Kidney capillary endothelial cell (primary cell): ENCODE results near the gene IL9R.
"Not testable (repeated sequence)": the region's sequence is repeated elsewhere in the genome, so short reads cannot be mapped to it uniquely, and the experiment has no call there.

Experiments
- DNase-seq: peaks from one replicate; pipeline ENCODE4 v3.0.0-alpha.2; 2018; ENCODE audit warnings: low spot score

The IL9R gene

GRCh38 chrX:155998761-155999510, 1.4 kb downstream of the IL9R start:
- DNase-seq, result no peak

- DNase-seq, result not testable (repeated sequence)
Observed at GRCh38 chrX:155999751-156000150, 2.3 kb downstream of the IL9R start.

DNA sequence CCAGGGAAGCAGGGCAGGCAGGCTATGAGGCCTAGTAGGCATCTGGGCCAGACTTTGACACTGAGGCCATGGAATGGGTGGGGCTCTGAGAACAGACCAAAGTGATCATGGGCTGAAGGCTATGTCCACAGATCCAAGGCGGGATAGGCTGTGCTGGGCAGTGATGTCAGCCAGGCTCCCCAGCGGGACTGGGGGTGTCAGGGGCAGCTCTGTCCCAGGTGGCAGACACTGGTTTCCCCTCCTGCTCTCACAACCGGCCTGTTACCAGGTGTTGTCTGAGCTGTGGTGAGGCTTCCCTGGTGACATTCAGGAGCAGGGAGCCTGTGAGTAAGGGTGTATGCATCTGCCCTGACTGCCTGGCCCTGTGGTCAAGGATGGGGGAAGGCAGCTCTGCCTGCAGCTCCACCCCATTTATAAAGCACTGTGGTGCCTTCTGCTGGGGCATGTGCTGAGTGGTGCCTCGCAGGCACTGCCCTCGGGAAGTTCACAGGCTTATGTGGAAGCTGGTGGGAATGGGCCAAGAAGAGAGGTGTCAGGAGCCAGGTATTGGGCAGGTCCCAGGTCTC, 2.9 kb downstream of the IL9R start:
- DNase-seq, result no peak

GRCh38 chrX:156001001-156001666, 3.6 kb downstream of the IL9R start:
- DNase-seq, result no peak

GRCh38 chrX:156001667-156002021, 4.1 kb downstream of the IL9R start:
- DNase-seq, result no peak

DNA sequence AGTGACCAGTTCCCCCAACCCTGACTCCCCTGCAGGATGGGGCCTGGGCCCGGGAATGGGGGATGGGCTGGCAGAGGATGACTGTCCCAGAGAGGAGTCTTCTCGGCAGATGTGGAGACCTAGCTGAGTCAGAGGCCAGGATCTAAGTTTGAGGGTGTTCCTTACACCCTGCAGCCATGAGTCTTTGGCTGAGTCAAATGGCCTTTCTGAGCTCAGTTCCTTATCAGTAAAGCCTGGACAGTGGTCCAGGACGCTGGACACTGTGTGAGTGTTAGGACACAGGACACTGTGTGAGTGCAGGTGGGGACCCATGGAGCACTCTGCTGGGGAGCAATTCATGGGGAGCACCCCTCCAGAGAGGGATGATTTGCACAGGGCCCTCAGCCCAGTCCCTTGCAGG, 5.0 kb downstream of the IL9R start:
- DNase-seq, result no peak

GRCh38 chrX:156003486-156004185, 6.1 kb downstream of the IL9R start:
- no peak for DNase-seq

- DNase-seq, result no peak
Observed at GRCh38 chrX:156004256-156004655, 6.8 kb downstream of the IL9R start.

DNA sequence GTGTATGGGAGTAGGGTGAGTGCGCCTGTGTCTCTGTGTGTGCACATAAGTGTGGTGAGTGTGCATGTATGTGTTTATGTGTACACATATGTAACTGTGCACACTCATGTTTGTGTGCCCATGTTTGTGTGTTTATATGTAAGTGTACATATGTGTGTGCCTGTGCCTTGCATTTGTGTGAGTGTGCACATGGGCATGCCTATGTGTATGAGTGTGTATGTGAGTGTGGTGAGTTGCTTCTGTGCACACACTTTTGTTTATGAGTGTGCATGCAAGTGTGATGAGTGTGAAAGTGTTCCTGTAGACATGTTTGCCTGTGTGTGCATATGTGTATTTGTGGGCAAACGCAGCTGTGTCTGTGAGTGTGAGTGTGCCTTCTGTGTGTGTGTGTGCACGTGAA, 7.2 kb downstream of the IL9R start:
- DNase-seq, result no peak

DNA sequence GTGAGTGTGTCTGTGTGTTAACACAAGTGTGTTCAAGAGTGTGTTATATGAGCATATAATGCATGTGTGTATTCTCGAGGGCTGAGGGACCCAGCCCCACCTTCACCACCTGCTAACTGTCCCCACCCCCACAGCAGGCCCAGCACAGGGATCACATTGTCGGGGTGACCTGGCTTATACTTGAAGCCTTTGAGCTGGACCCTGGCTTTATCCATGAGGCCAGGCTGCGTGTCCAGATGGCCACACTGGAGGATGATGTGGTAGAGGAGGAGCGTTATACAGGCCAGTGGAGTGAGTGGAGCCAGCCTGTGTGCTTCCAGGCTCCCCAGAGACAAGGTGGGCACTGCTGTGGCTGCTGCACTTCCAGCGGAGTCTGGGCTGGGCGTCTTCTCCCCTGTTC, 7.6 kb downstream of the IL9R start:
- no peak for DNase-seq

- DNase-seq, result not testable (repeated sequence)
Observed at GRCh38 chrX:156006468-156006867, 9.0 kb downstream of the IL9R start.

- DNase-seq, result not testable (repeated sequence)
Observed at GRCh38 chrX:156008379-156008778, 10.9 kb downstream of the IL9R start.

- no peak for DNase-seq
Observed at GRCh38 chrX:156008915-156009314, 11.4 kb downstream of the IL9R start.

DNA sequence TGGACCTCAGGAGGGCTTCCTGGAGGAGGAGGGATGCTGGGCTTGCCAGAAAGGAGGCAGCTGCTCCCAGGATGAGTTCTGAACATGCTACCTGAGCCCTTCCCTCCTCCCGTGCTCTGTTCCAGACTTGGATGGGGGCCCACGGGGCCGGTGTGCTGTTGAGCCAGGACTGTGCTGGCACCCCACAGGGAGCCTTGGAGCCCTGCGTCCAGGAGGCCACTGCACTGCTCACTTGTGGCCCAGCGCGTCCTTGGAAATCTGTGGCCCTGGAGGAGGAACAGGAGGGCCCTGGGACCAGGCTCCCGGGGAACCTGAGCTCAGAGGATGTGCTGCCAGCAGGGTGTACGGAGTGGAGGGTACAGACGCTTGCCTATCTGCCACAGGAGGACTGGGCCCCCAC, 12.2 kb downstream of the IL9R start:
- DNase-seq, result not testable (repeated sequence)

DNA sequence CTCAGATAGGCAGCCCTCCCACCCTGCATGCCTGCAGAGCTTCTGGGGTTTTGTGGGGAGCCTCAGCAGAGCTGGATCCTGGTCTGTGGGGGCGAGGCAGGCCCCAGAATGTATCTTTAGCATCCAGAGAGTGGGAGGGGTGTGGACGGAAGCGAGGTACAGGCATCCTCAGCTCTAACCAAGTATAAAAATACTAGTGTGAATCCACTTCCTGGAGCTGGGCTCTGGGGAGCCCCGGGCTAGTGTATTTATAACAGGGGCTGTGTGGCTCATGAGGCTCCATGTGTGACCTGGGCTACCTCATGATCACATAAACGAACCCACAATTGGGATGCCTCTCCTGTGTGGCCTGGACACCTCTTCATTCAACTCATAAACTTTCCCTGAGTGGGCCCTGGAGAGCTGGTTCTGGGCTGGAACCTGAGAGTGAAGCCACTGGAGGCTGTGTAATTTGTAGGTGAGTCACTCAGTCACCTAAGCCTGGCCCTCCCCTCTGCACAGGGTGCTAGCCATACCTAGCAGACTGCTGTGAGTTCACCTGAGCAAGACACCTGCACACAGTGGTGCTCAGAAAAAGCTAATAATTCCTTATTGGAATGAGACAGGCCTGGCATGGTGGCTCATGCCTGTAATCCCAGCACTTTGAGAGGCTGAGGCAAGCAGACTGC, 15.9 kb downstream of the IL9R start:
- DNase-seq, result not testable (repeated sequence)

GRCh38 chrX:156019846-156020245, 22.4 kb downstream of the IL9R start:
- DNase-seq, result not testable (repeated sequence)

- DNase-seq, result not testable (repeated sequence)
Observed at GRCh38 chrX:156023002-156023401, 25.5 kb downstream of the IL9R start.

GRCh38 chrX:156024949-156025492, 27.5 kb downstream of the IL9R start:
- DNase-seq, result not testable (repeated sequence)

DNA sequence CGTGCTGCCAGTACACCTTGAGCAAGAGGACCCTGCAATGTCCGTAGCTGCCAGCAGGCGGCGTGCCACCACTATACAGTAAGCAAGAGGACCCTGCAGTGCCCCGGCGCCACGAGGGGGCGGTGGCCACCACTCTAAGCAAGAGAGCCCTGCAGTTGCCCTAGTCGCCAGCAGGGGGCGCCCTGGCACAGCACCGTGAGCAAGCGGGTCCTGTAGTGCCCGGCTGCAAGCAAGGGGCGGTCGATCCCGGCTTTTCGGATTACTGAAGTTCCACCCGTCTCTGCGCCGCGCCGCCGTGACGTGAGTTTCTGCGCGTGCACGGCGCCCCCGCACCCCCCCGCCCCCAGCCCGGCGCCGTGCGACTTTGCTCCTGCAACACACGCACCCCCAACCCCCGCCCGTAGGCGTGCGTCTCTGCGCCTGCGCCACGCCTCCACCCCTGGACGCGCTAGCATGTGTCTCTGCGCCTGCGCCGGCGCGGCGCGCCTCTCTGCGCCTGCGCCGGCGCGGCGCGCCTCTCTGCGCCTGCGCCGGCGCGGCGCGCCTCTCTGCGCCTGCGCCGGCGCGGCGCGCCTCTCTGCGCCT, 31.2 kb downstream of the IL9R start:
- not testable (repeated sequence) for DNase-seq

GRCh38 chrX:156029296-156029695, 31.8 kb downstream of the IL9R start:
- not testable (repeated sequence) for DNase-seq

GRCh38 chrX:156029707-156030442, 32.4 kb downstream of the IL9R start:
- not testable (repeated sequence) for DNase-seq
